ENCODE data around the gene RHBDD1.

Gene RHBDD1

DNA sequence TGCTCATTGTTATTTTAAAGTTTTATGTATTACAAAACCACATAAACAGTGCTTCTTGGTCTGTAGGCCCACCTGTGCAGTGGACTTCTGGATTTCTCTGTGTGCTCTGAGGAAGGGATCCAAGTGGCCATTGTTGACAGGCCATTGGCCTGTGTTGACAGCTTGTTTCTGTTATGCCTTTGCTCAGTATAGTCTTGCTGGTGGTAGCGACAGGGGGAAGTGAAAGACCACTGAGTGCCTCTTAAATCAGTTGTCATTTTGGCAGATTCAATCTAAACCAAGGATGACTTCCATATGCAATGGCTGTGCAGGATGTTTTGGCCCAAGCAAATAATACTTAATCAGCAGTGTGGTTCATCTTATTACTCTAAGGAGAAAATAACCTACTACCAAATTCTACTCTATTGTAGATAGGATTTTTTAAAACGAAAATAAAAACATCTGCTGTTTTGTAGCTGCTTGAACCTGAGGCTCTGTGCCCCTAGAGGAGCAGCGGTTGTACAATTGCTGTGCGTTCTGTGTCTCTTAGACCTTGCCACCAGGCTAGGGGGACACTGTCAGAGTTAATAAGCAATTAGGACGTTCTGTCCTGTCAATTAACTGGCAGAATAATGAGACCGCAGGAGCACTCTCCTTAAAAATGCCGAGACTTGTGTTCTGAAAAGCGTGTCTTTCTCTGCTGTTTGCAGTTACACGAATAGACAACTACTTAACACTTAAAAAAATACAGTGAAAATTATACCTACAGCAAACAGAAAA, 108.2 kb downstream of the RHBDD1 start:
- DNase-seq: no peak

DNA sequence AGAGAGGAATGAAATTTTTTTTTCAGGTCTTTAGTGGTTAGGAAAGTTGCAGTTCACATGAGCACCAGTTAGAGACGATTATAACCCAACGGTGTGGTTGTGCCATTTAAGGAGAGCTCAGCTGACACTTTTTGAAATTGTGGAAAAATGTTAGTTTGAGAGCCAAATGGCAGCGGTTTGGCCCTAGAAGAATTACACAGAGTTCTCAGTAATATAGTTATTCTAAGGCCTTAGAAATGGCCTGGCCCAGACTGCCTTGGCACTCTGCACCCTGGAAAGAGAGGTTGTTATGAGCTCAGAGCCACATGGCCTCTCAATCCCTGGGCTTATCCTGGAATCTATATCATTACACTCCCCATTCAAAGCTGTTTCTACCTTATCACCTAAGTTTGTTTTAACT, 117.4 kb downstream of the RHBDD1 start:
- DNase-seq: no peak

- no peak for DNase-seq
These were observed 118.0 kb downstream of the RHBDD1 start for GRCh38 chr2:226953826-226954225.

DNA sequence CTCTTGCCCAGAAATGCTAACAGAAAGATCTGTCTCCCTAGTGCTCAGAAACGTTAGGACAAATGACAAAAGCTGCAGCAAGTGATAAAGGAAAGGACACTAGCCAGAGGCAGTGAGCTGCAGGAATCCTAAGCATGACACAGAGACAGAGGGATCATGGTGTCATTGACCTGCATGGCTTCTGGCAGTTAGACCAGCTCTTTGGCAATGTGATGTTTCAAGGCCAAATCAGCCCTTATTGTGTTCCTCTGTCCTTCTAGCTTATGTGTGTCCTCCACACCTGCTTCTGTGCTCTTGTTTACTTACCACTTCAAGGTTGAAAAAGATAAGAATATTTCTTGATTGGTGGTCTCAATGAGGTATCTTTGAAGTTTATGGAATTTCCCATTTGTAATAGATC, 120.8 kb downstream of the RHBDD1 start:
- no peak for DNase-seq

DNA sequence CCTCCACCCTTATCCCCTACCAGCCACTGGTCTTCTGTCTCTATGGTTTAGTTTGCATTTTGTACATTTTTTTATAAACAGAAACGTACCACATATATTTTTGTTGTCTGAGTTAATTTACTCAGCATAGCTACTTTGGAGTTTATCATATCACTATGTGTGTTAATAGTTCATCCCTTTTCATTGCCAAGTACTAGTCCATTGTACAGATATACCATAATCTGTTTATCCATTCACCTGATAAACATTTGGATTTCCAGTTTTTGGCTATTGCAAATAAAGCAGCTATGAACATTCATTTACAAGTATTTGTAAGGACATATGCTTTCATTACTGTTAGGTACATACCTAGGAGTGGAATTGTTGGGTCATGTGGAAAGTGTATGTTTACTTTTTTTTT, 123.6 kb downstream of the RHBDD1 start:
- no peak for DNase-seq

- no peak for DNase-seq
These were observed 126.4 kb downstream of the RHBDD1 start for GRCh38 chr2:226962176-226962773.

DNA sequence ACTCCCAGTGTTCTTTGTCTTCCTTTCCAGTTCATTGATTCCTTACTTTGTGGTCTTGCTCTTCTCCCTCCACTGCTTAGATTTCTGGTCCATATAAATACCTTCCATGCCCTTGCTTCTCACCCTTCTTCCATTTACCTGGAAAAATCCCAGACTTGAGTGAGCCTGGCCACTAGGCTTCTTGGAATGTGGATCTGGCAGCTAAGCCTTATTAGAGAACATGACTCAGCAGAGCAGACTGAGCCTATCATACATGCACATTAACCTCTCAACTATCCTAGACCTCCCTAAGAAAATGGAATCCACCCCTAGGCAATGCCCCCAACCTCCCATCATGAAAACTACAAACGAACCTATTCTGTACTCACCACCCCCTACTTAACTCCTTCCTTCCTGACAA, 127.7 kb downstream of the RHBDD1 start:
- peak; percentile 81 for DNase-seq

GRCh38 chr2:226965376-226965775, 129.5 kb downstream of the RHBDD1 start:
- no peak for DNase-seq

DNA sequence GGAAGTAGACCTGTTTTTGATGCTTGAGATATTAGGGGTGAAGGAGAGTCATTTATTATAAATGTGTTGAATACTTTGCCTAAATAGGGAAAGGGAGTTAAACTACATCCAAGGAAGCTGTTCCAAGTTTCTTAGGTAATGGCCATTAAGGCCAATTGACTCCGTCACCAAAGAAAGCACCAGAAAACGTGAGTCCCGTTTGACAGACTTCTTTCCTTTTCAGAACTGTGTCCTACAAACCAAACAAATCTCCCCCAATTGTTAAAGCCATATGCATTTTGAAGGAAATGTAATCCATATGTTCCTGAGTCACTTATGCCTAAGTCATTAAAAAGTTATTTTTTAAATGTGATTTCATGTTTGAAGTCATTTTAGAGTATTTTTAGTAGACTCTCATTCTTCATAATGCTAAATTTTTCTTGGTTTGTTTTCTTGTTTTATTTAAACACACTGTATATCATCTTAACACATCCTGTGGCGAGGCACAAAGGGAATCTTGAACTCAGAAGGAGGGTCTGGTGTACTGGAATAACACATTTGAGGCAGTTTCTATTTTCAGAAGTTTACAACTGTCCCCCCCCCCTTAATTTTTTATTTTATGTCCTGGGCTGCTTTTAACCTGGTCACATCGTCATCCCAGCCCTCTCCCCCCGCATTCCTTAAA, 133.7 kb downstream of the RHBDD1 start:
- peak; percentile 90 for DNase-seq

GRCh38 chr2:226970362-226970761, 134.5 kb downstream of the RHBDD1 start:
- DNase-seq: no peak

DNA sequence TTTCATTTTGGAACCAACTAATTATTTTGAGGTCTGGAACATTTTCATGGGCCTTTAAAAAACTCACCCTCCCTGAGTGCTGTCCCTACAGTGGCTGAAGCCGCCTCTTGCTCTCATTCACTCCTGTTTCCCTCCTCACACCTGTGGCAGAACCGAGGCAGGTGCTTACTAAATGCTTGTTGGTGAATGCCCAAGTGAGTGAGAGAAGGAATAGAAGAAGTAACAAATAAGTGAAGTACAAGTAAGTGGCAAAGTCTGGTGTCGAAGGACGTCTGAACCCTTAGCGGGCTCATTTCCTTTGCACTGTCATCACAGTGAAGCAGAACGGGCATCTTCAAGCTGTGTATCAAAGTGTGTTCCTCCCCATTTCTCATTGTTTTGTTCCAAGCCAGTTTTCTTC, 135.2 kb downstream of the RHBDD1 start:
- DNase-seq: no peak

DNA sequence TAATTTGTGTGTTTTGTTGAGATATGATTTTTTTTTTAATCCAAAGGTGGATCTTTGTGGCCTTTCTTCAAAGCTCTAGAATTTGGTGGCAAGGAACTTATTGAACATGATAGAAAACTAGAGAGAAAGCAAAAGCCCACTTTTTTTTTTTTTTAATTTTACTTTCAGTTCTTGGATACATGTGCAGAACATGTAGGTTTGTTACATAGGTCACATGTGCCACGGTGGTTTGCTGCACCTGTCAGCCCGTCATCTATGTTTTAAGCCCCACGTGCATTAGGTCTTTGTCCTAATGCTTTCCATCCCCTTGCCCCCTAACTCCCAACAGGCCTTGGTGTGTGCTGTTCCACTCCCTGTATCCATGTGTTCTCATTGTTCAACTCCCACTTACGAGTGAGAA, 135.9 kb downstream of the RHBDD1 start:
- no peak for DNase-seq

DNA sequence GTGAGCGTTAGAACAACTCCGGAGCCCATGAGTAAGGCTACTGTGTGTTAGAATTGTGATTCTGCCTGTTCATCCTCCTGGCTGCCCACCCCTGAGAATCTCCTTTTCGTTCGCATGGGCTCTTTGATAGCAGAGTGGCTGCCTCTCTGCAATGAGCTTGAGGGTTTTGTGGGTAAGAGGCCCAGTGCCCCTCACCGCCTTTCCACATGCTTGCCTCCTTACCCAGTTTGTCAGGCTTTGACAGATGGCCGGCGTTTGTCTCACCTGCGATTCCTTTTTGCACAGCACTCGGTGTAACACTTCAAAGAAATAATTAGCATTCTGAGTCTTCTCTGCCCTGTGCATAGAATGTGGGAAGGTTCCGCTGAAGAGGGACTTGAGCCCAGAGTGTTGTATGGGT, 138.0 kb downstream of the RHBDD1 start:
- DNase-seq: no peak

GRCh38 chr2:226977775-226978190, 141.9 kb downstream of the RHBDD1 start:
- peak; percentile 90 for DNase-seq

DNA sequence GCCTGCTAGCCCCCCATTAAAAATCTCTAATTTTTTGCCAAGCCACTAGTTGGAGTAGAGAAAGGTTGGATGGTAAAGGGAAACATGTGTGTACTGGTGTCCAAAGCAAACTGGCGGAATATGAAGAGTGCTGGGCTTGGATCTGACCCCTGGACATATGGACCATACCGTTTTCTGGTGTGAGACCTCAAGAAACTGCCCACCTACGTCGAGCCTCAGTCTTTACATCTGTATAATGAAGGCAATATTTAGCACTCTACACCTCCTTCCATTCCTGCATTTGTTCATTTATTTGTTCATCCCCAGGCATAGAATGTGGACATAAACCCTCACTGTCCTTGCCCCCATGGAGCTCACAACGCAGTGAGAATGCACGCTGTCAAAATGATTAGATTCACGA, 142.4 kb downstream of the RHBDD1 start:
- no peak for DNase-seq

DNA sequence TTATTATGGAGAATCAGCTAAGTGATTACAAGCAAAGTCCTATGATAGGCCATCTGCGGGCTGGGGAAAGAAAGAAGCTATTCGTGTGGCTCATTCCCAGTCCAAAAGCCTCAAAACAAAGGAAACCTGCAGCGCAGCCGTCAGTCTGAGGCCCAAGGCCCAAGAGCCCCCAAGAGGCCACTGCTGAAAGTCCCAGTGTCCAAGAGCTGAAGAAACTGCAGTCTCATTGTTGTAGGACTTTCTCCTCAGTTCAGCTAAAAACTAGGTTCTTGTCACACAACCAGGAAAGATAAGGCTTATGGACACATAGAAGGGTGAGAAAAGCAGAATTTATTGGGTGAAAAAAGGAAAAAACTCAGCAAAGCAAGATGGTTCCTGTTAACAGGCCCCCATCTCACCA, 143.2 kb downstream of the RHBDD1 start:
- no peak for DNase-seq

- no peak for DNase-seq
These were observed 146.0 kb downstream of the RHBDD1 start for GRCh38 chr2:226981791-226982326.

- no peak for DNase-seq
These were observed 148.3 kb downstream of the RHBDD1 start for GRCh38 chr2:226983895-226984749.

- DNase-seq: peak; percentile 76
These were observed 149.1 kb downstream of the RHBDD1 start for GRCh38 chr2:226984750-226985582.

DNA sequence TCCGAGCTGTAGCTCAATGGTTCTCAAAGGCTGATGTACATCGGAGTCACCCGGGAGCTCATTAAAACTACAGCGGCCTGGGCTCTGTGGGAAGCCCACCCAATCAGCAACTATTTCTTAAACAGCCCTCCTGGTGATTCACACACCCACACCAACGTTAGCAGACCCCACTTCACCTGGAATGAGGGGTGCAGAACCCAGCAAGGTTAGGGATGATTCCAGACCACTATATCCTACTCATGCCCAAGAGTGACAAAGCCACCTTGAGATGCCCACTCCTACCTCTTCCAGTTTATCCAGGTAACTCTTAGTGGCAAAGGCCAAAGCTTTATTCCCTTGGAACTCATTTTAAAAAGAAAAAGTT, 149.7 kb downstream of the RHBDD1 start:
- no peak for DNase-seq

DNA sequence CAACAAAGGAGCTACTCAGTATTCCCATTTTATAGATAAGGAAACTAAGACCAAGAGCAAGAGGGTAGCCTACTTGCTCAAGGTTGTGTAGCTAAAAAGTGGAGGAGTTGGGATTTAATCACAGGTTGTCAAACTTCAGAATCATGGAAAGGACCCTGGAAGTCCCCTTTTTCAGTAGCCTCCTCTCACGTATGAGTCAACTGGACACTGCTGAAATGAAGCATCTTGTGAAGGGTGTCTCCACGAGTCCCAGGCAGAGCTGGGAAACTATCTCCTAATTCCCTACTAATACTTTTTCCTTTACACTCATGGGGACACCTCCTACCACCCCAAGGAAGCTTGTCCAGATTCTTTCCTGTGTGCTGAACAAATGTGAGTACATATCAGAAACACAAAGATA, 155.8 kb downstream of the RHBDD1 start:
- no peak for DNase-seq

GRCh38 chr2:226993171-226993570, 157.3 kb downstream of the RHBDD1 start:
- no peak for DNase-seq
